Measurements from ENCODE around the gene EFCAB6. TPM values are rescaled to one million over a fixed set of nuclear protein-coding genes. Genes with fewer than 3 reads are reported as not detected.

The EFCAB6 gene
- total RNA-seq, 1 experiment from 2014 or later, result 0.52 TPM

DNA sequence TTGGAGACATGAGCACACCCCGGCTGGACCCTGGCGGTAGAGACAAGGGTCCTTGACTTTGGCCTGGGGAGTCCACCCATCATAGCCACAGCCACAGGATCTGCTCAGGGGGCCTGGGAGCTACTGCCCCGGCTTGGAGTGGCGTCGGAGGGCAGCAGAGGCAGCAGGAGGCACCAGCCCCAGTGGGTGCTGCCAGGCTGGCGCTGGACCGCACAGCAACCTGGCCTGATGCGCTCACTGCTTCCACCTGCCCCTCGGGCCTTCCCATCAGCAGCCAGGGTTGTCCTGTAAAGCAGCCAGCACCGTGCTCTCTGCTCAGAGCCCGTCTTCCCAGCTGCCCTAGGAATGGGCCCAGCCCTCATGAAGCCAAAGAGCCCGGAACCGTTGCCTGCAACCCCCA, 28.3 kb upstream of the EFCAB6 start:
- no peak overlapping the region for H2AFZ ChIP-seq (ENCODE audit: low read depth, low read length, poor library complexity, severe bottlenecking)
- H3K9me2 ChIP-seq (ENCODE audit: insufficient read depth), result no peaks in the 10 kb centered on the region
- ATAC-seq (no peak; the same call in 1 of the 2 replicates), DNase-seq (ENCODE audit: low read depth, low spot score) (no peak)
- H4K20me1 ChIP-seq (ENCODE audit: insufficient read depth), result no peaks in the 10 kb centered on the region
- intact Hi-C loops (cut with micrococcal nuclease), result no loop called here
- H3K9me3 ChIP-seq (ENCODE audit: control insufficient read depth in 1 of 2, insufficient read depth in 1 of 2, low read depth in 1 of 2, low read length in 2 of 2), result no peaks in the 10 kb centered on the region
- no peaks in the 10 kb centered on the region for H3K4me1 ChIP-seq (ENCODE audit: control insufficient read depth in 1 of 2, insufficient read depth in 2 of 2, low read length in 2 of 2)
- ChIA-PET POLR2A (no interaction called here), CTCF (no interaction called here), RAD21 (ENCODE audit: low non-redundant PET in 1 of 2, low total read pairs in 2 of 2, uncharacterized antibody in 2 of 2, unreplicated experiment in 2 of 2) (no interaction called here)
- BruUV-seq (replicated peaks), result no TSS peak
- no peak overlapping the region for H3K4me2 ChIP-seq (ENCODE audit: low read length)
- no peaks in the 10 kb centered on the region for H3K36me3 ChIP-seq (ENCODE audit: control insufficient read depth in 1 of 2, insufficient read depth in 2 of 2, low read length in 2 of 2)
- H3K27ac ChIP-seq (ENCODE audit: low read depth, low read length), result no peak overlapping the region
- no peak overlapping the region for H3K4me3 ChIP-seq (replicated peaks in 1 of 2; ENCODE audit: low read depth in 1 of 2, low read length in 2 of 2)
- no peak for TF ChIP-seq RAD21 (IDR thresholded peaks at IDR 0.05; ENCODE audit: low read depth)
- no peak for TF ChIP-seq CBX3 (IDR thresholded peaks at IDR 0.05; ENCODE audit: low read depth)
- TF ChIP-seq, protein P1, sequence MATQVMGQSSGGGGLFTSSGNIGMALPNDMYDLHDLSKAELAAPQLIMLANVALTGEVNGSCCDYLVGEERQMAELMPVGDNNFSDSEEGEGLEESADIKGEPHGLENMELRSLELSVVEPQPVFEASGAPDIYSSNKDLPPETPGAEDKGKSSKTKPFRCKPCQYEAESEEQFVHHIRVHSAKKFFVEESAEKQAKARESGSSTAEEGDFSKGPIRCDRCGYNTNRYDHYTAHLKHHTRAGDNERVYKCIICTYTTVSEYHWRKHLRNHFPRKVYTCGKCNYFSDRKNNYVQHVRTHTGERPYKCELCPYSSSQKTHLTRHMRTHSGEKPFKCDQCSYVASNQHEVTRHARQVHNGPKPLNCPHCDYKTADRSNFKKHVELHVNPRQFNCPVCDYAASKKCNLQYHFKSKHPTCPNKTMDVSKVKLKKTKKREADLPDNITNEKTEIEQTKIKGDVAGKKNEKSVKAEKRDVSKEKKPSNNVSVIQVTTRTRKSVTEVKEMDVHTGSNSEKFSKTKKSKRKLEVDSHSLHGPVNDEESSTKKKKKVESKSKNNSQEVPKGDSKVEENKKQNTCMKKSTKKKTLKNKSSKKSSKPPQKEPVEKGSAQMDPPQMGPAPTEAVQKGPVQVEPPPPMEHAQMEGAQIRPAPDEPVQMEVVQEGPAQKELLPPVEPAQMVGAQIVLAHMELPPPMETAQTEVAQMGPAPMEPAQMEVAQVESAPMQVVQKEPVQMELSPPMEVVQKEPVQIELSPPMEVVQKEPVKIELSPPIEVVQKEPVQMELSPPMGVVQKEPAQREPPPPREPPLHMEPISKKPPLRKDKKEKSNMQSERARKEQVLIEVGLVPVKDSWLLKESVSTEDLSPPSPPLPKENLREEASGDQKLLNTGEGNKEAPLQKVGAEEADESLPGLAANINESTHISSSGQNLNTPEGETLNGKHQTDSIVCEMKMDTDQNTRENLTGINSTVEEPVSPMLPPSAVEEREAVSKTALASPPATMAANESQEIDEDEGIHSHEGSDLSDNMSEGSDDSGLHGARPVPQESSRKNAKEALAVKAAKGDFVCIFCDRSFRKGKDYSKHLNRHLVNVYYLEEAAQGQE (IDR thresholded peaks at IDR 0.05; ENCODE audit: low read depth), result no peak
- TF ChIP-seq, protein P2, sequence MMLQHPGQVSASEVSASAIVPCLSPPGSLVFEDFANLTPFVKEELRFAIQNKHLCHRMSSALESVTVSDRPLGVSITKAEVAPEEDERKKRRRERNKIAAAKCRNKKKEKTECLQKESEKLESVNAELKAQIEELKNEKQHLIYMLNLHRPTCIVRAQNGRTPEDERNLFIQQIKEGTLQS (IDR thresholded peaks at IDR 0.05), result no peak
- TF ChIP-seq POLR2AphosphoS5 (IDR thresholded peaks at IDR 0.05; ENCODE audit: low read depth, low read length), result no peak
- TF ChIP-seq TCF7L2 (IDR thresholded peaks at IDR 0.05; ENCODE audit: borderline replicate concordance, extremely low read depth, insufficient read depth, insufficient read length), result no peak
- TF ChIP-seq, protein P3, sequence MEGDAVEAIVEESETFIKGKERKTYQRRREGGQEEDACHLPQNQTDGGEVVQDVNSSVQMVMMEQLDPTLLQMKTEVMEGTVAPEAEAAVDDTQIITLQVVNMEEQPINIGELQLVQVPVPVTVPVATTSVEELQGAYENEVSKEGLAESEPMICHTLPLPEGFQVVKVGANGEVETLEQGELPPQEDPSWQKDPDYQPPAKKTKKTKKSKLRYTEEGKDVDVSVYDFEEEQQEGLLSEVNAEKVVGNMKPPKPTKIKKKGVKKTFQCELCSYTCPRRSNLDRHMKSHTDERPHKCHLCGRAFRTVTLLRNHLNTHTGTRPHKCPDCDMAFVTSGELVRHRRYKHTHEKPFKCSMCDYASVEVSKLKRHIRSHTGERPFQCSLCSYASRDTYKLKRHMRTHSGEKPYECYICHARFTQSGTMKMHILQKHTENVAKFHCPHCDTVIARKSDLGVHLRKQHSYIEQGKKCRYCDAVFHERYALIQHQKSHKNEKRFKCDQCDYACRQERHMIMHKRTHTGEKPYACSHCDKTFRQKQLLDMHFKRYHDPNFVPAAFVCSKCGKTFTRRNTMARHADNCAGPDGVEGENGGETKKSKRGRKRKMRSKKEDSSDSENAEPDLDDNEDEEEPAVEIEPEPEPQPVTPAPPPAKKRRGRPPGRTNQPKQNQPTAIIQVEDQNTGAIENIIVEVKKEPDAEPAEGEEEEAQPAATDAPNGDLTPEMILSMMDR (IDR thresholded peaks at IDR 0.05 in 2 of 3, conservative IDR thresholded peaks at IDR 0.05 in 1 of 3; ENCODE audit: borderline replicate concordance in 1 of 3, insufficient read depth in 1 of 3, low read depth in 2 of 3, low read length in 2 of 3), result no peak
- TF ChIP-seq SRF (IDR thresholded peaks at IDR 0.05; ENCODE audit: low read depth), result no peak
- no peak for TF ChIP-seq ZNF274 (IDR thresholded peaks at IDR 0.05; ENCODE audit: low read depth, low read length)
- TF ChIP-seq SIN3A (IDR thresholded peaks at IDR 0.05; ENCODE audit: low read depth), result no peak
- TF ChIP-seq EGR1 (IDR thresholded peaks at IDR 0.05; ENCODE audit: low read depth), result no peak
- TF ChIP-seq EZH2phosphoT487 (IDR thresholded peaks at IDR 0.05; ENCODE audit: borderline replicate concordance), result no peak
- no peak for TF ChIP-seq SP1 (IDR thresholded peaks at IDR 0.05; ENCODE audit: low read depth)
- no peak for TF ChIP-seq FOSL1 (IDR thresholded peaks at IDR 0.05; ENCODE audit: low read depth)
- TF ChIP-seq CEBPB (IDR thresholded peaks at IDR 0.05; ENCODE audit: low read depth), result no peak
- TF ChIP-seq JUND (IDR thresholded peaks at IDR 0.05), result no peak
- no peak for TF ChIP-seq YY1 (IDR thresholded peaks at IDR 0.05; ENCODE audit: extremely low read depth, insufficient replicate concordance, low read depth, low read length)
- TF ChIP-seq POLR2A (IDR thresholded peaks at IDR 0.05; ENCODE audit: borderline replicate concordance, extremely low read depth, insufficient read depth, insufficient read length), result no peak
- no peak for TF ChIP-seq EZH2 (IDR thresholded peaks at IDR 0.05)
- H3K27me3 ChIP-seq (ENCODE audit: insufficient read depth, low read length), result no peaks in the 10 kb centered on the region
- H3K79me2 ChIP-seq (ENCODE audit: insufficient read depth, low read length), result peaks cover 4% of the 10 kb centered on the region; the same call in 1 of the 2 replicates
- no peak overlapping the region for H3K9ac ChIP-seq (ENCODE audit: low read length)
